ENCODE data around the gene PLXNB2.

PLXNB2 gene

GRCh38 chr22:50296658-50297490, 10.6 kb downstream of the PLXNB2 start:
- FAIRE-seq = no peak

DNA sequence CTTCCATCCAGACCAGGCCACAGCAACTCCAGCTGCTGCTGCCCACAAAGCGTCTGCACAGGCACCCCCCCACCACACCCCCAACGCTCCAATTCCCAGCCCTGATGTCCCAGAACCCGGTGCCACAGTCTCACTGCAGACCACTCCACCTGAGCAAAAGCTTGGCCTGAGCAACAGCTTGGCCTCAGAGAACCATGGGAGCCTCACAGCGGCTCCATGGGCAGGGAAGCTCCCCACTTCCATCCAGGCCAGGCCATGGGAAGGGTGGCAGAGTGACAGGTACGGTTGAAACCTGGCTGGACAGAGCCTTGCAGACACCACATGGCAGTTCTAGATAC, 13.2 kb downstream of the PLXNB2 start:
- no peak for FAIRE-seq

DNA sequence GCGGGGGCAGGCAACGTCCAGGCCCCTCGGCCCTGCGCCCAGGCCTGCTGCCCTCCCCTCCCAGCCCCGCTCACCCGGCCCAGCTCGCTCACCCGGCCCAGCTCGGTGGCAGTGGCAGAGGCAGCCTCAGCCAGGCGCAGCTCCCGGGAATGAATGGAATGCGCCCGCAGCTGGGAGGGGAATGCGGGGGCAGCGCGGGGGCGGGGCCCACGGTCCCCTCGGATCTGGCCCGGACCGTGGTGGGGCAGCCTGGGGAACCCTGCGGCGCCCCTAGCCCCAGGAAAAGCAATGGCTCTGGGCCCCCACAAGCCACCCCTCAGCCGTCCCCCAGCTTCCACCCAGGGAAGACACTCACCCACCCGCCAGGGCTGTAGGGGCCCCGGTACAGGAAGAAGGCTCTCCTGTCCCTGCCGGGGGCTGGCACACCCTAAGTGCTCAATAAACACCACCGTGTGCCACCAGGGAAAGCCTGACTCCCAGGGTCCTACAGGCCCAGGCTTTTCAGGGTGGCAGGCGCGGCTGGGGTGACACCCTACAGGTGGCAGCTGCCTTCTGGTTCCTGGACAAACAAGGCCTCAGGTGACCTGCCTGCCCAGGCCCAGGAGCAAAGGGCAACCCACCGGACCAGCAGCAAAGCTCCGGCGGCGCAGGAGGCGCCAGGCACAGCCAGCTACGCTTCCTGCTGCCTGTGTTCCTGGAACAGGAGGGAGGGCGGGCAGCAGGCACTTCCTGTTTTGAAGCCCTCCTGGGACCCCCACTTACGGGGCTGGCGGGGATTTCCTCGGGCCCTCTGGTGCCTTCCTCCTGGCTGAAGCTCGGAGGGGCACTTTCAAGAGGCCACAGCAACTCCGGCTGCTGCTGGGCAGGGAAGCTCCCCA, 13.8 kb downstream of the PLXNB2 start:
- no peak for FAIRE-seq

- no peak for FAIRE-seq
Measured at GRCh38 chr22:50292643-50293440, 14.6 kb downstream of the PLXNB2 start.

DNA sequence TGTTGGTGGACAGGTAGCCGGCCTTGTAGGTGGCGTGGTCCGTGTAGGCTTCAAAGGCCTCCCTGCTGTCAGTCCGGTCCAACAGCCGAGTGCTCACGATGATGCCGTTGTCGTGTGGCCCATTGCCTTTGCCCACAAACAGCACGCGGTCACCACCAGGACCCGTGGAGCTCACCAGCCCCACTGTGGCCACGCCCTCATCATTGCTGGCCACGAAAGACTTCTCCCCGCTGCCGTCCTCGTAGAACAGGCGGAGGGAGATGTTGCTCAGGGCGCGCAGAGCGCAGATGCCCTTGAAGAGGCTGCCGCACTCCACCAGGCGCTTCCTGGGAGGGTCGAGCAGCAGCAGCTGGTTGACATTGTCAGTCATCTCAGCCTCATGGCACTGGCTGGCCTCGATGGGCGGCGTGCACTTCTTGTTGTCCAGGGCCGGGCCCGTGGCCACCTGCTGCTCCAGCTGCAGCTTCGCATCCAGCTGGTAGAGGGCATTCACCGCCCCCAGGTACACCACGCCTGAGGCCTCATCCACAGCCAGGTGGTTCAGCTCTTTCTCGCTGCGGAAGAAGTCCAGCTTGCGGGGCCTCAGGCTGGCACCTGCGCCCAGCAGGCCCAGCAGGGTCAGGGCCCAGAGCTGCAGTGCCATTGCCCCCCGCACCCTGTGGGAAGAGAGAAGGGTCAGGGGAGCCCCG, 17.4 kb downstream of the PLXNB2 start:
- FAIRE-seq = no peak

- FAIRE-seq = no peak
Measured at GRCh38 chr22:50289151-50289941, 18.1 kb downstream of the PLXNB2 start.

DNA sequence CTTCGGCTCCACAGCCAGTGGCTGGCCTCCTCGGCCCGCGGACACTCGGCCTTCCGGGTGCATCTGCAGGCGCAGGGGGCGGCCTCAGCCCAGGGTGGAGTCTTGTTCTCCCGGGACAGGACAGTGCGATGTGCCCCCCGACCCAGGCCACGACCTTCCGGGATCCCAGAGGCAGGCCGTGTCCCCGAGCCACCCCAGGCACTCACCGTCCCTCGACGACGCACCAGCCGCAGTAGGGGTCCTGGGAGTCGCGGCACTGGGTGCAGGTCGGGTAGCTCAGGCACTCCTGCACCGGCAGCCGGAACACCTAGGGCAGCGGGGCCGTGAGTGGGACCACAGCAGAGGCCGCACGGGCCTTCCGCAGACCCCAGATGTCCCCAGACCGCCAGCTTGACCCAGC, 19.7 kb downstream of the PLXNB2 start:
- no peak for FAIRE-seq

DNA sequence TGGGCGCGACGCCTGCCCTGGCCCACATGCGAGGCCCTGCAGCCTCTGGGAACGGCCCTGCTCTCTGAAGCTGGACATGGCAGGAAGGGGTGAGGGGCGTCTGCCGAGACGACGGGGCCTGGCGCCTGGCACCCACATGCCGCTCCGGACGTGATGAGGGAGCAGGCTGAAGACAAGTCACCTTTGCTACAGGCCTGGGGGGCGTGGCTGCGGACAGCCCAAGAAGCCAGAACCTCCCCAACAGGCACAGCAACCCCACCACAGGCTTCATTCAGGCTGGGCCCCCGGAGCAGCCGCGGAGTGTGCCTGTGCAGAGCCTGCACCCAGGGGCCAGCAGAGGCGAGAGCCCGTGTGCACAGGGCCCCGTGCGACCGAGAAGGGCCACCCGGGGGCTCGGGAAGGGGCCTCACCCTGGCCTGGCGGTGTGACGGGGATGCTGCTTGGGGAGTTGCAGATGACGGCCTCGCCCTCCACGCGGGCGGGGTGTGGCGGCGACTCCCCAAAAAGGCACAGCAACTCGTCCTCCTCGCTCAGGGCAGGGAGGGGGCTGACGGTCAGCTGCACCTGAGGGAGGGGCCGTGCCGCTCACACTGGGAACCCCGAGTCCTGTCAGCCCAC, 20.6 kb downstream of the PLXNB2 start:
- FAIRE-seq = no peak

GRCh38 chr22:50286275-50286674, 21.2 kb downstream of the PLXNB2 start:
- FAIRE-seq = no peak

DNA sequence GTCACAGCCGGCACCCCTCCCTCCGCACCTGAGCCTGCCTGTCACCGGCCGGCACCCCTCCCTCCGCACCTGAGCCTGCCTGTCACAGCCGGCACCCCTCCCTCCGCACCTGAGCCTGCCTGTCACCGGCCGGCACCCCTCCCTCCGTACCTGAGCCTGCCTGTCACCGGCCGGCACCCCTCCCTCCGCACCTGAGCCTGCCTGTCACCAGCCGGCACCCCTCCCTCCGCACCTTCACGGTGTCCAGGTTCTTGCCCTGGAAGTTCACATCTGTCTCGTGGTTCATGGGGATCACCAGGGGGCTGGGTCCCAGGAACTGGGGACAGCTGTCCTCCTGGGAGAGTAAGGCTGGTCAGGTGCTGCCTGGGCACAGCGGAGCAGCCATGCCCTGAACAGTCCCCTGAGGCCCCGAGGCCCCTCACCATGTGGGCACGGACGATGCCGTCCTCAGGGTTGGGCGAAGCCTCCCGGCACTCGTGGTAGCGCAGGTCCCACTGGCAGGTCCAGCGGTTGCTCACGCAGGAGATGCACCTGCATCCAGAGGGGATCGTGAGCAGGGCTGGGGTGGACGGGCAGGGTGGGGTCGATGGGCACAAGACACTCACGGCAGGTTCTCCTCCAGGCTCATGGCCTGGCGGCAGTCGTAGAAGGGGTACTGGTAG, 21.7 kb downstream of the PLXNB2 start:
- FAIRE-seq = no peak

- FAIRE-seq = no peak
Measured at GRCh38 chr22:50284479-50284878, 23.0 kb downstream of the PLXNB2 start.

DNA sequence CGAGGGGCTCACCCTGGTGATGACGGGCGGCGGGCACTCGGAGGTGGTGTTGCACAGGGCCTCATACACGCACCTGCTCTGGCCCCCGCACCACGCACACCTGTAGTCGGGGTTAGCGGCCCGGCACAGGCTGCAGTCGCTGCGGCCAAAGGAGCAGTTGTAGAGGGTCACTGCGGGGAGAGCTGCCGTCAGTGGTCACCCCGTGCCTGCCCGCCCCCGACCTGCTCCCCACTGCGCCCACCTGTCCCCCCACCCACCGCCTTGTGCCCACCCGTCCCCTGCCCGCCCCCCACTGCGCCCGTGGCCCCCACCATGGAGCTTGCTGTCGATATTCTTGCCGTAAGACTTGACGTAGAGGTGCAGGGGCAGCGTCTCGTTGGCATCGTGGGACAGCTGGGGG, 23.6 kb downstream of the PLXNB2 start:
- no peak for FAIRE-seq

GRCh38 chr22:50282361-50283155, 24.9 kb downstream of the PLXNB2 start:
- FAIRE-seq = no peak

DNA sequence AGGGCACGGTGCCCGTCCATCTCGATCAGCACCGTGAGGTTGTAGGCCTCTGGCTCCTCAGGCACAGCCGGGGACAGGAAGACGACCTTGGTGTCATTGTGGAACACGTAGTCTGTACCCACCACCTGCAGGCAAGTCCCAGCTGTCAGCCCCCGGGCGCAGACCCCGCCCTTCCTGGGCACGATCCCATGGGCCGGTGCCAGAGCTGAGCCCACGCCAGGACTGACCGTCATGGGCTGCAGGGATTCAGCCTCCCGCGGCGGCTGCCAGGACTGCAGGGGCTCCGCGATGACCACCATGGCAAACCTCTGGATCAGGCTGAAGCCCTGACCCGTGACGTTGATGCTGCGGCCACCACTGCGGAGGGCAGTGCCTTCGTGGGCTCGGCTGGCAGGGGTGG, 25.5 kb downstream of the PLXNB2 start:
- no peak for FAIRE-seq

GRCh38 chr22:50281384-50281760, 26.1 kb downstream of the PLXNB2 start:
- no peak for FAIRE-seq

GRCh38 chr22:50280708-50281383, 26.6 kb downstream of the PLXNB2 start:
- FAIRE-seq = no peak

- FAIRE-seq = no peak
Measured at GRCh38 chr22:50280022-50280707, 27.3 kb downstream of the PLXNB2 start.

DNA sequence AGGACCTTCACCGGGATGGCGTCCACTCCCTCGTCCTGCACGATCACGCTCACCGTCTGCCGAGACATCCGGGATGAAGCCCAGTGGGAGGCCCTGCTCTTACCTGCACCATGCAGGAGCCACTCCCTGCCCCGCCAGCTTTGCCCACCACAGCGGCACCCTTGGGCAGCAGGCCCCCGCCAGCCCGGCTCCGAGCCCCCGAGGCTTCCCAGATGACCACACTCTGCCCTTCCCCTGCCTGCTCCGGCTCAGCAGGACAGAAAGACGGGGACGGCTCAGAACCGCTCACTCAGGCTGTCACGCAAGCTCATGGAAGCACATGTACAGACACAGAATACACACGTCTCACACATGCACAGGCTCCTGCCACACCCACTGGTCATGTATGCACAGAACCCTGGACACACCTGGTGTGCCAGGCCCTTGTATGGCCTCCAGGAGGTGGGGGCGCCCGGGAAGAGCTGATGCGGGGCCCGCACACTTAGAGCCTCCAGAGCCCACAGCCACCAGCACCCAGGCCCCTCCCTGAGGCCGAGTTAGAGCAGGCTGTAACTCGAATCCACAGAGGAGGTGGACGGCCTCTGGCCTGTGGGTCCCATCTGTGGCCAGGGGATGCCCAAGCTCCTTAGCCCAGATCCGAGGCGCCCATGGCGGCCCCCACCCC, 28.4 kb downstream of the PLXNB2 start:
- no peak for FAIRE-seq
